ENCODE data around the gene AZIN2.

AZIN2 gene

GRCh38 chr1:33142483-33143064 lies 61.6 kb downstream of the AZIN2 start:
- no peaks in the 10 kb centered on the region for H3K27me3 ChIP-seq (ENCODE audit: insufficient read depth, low read length, poor library complexity)

GRCh38 chr1:33143176-33143575 lies 62.2 kb downstream of the AZIN2 start:
- no peak for TF ChIP-seq EZH2 (IDR thresholded peaks at IDR 0.05; ENCODE audit: borderline replicate concordance, low read depth, low read length, severe bottlenecking)
- TF ChIP-seq CTCF (IDR thresholded peaks at IDR 0.05; ENCODE audit: borderline replicate concordance, extremely low read depth, low read length, poor library complexity, severe bottlenecking), result no peak
- no peak overlapping the region for H2AFZ ChIP-seq (ENCODE audit: low read depth, low read length)

More at GRCh38 chr1:33142483-33143064, 61.6 kb downstream of the AZIN2 start:
- ATAC-seq (ENCODE audit: insufficient read depth, low read depth), result no peak
- Histone ChIP-seq H4K20me1 (ENCODE audit: insufficient read depth, low read length) (peaks cover 9% of the 10 kb centered on the region; the same call in 1 of the 2 replicates), H3K4me1 (ENCODE audit: insufficient read depth, low read length) (no peaks in the 10 kb centered on the region), H3K27ac (ENCODE audit: low read length) (no peak overlapping the region), H3K4me2 (ENCODE audit: insufficient read depth, low read length) (no peak overlapping the region), H2AFZ (ENCODE audit: low read depth, low read length) (no peak overlapping the region), H3K4me3 (ENCODE audit: low read depth in 1 of 2, low read length in 2 of 2) (no peak overlapping the region), H3K36me3 (ENCODE audit: insufficient read depth, low read length) (peaks cover 23% of the 10 kb centered on the region), H3K9ac (ENCODE audit: low read depth, low read length) (no peak overlapping the region), H3K9me3 (ENCODE audit: insufficient read depth, low read length, severe bottlenecking) (no peaks in the 10 kb centered on the region), H3K79me2 (ENCODE audit: insufficient read depth, low read length) (no peaks in the 10 kb centered on the region)
- no peak for TF ChIP-seq CTCF (IDR thresholded peaks at IDR 0.05; ENCODE audit: borderline replicate concordance, extremely low read depth, low read length, poor library complexity, severe bottlenecking)
- TF ChIP-seq EZH2 (IDR thresholded peaks at IDR 0.05; ENCODE audit: borderline replicate concordance, low read depth, low read length, severe bottlenecking), result no peak
- DNase-seq, result no peak

GRCh38 chr1:33143698-33144097 lies 62.7 kb downstream of the AZIN2 start:
- no peak for TF ChIP-seq EZH2 (IDR thresholded peaks at IDR 0.05; ENCODE audit: borderline replicate concordance, low read depth, low read length, severe bottlenecking)
- TF ChIP-seq CTCF (IDR thresholded peaks at IDR 0.05; ENCODE audit: borderline replicate concordance, extremely low read depth, low read length, poor library complexity, severe bottlenecking), result no peak
- no peak overlapping the region for H3K4me2 ChIP-seq (ENCODE audit: insufficient read depth, low read length)
- peaks cover 23% of the 10 kb centered on the region for H3K36me3 ChIP-seq (ENCODE audit: insufficient read depth, low read length)
- no peak overlapping the region for H3K4me3 ChIP-seq (ENCODE audit: low read depth in 1 of 2, low read length in 2 of 2)
- no peaks in the 10 kb centered on the region for H3K9me3 ChIP-seq (ENCODE audit: insufficient read depth, low read length, severe bottlenecking)
- H2AFZ ChIP-seq (ENCODE audit: low read depth, low read length), result no peak overlapping the region
- H3K9ac ChIP-seq (ENCODE audit: low read depth, low read length), result no peak overlapping the region
- no peak for ATAC-seq (ENCODE audit: insufficient read depth, low read depth)
- H3K4me1 ChIP-seq (ENCODE audit: insufficient read depth, low read length), result no peaks in the 10 kb centered on the region
- no peaks in the 10 kb centered on the region for H3K27me3 ChIP-seq (ENCODE audit: insufficient read depth, low read length, poor library complexity)
- no peak for DNase-seq
- H4K20me1 ChIP-seq (ENCODE audit: insufficient read depth, low read length), result peaks cover 9% of the 10 kb centered on the region; the same call in 1 of the 2 replicates
- no peaks in the 10 kb centered on the region for H3K79me2 ChIP-seq (ENCODE audit: insufficient read depth, low read length)
- no peak overlapping the region for H3K27ac ChIP-seq (ENCODE audit: low read length)

More at GRCh38 chr1:33143176-33143575, 62.2 kb downstream of the AZIN2 start:
- Histone ChIP-seq H3K79me2 (ENCODE audit: insufficient read depth, low read length) (no peaks in the 10 kb centered on the region), H3K27me3 (ENCODE audit: insufficient read depth, low read length, poor library complexity) (no peaks in the 10 kb centered on the region), H3K27ac (ENCODE audit: low read length) (no peak overlapping the region), H3K9ac (ENCODE audit: low read depth, low read length) (no peak overlapping the region), H3K36me3 (ENCODE audit: insufficient read depth, low read length) (peaks cover 23% of the 10 kb centered on the region), H3K4me2 (ENCODE audit: insufficient read depth, low read length) (no peak overlapping the region), H3K4me1 (ENCODE audit: insufficient read depth, low read length) (no peaks in the 10 kb centered on the region), H3K4me3 (ENCODE audit: low read depth in 1 of 2, low read length in 2 of 2) (no peak overlapping the region), H4K20me1 (ENCODE audit: insufficient read depth, low read length) (peaks cover 9% of the 10 kb centered on the region; the same call in 1 of the 2 replicates), H3K9me3 (ENCODE audit: insufficient read depth, low read length, severe bottlenecking) (no peaks in the 10 kb centered on the region)
- DNase-seq, result no peak
- no peak for ATAC-seq (ENCODE audit: insufficient read depth, low read depth)
